HG03439 (cell line): ENCODE results near the gene XBP1.
"Not testable (repeated sequence)": the region's sequence is repeated elsewhere in the genome, so short reads cannot be mapped to it uniquely, and the experiment has no call there.

Source experiments
- ATAC-seq: cut with Tn5 transposase; IDR thresholded peaks from one replicate; pipeline ENCODE4 v1.9.1; 2021; ENCODE audit warnings: mild to moderate bottlenecking, moderate library complexity; ENCODE audit not compliant: unreplicated experiment

XBP1 gene

DNA sequence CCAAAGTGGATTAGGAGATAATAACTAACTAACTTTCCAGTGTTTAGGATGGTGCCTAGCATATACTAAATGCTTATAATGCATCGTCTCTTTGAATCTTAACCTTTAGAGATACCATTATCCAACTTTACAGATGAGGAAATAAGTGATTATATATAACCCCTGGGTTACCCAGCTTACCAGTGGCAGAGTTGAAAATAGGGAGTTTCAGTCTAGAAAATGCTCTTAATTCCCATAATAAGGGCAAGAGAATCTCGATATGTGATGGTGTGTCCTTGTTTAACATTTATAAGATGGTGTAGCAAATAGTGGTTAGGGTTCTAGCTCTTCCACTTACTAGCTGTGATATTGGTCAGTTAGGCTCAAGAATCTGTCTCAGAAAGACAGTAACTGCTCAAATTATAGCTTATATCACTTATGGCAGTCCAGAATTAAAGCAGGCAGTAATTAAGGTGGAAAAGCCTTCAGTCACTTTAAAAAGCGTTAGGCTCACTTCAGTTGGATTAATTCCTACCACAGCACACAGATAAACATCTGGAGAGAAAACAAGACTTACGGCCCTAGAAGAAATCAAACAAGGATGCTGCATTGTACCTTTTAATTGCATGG is 6.3 kb downstream of the XBP1 start:
- ATAC-seq: no peak

GRCh38 chr22:28792491-28793383 is 7.6 kb downstream of the XBP1 start:
- peak; percentile 26 for ATAC-seq

DNA sequence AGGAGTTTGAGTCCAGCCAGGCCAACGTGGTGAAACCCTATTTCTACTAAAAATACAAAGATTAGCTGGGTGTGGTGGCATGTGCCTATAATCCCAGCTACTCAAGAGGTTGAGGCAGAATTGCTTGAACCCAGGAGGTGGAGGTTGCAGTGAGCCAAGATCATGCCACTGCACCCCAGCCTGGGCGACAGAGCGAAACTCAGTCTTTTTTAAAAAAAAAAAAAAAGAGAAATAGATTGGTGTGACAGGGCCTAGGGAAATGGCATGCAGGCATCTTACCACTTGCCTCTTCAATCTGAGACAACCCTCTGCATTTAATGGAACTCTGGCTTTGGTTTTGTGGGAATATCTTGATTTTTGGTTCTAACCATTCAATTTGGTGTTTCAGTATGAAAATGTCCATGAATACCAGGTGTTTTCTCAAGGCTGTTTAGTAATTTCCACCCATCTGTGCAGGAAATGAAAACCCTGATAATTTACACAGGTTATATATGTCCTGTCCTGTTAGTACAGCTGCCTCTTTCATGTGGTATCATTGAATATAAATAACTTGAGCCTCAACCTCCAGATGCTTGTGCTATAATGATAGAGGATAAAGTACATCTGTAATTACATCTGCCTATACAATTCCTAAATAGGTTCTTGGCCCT is 8.4 kb downstream of the XBP1 start:
- ATAC-seq: peak; percentile 52

DNA sequence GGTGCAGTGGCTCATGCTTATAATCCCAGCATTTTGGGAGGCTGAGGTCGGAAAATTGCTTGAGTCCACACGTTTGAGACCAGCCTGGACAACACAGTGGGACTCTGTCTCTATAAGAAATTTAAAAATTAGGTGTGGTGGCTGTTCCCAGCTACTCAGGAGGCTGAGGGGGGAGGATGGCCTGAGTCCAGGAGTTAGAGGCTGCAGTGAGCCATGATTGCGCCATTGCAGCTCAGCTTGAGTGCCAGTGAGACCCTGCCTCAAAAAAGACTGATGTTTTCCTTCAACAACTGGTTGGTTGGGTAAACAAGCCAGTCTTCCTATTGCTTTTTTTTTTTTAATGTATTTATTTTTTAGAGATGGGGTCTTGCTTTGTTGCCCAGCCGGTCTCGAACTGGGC is 9.2 kb downstream of the XBP1 start:
- ATAC-seq: no peak

DNA sequence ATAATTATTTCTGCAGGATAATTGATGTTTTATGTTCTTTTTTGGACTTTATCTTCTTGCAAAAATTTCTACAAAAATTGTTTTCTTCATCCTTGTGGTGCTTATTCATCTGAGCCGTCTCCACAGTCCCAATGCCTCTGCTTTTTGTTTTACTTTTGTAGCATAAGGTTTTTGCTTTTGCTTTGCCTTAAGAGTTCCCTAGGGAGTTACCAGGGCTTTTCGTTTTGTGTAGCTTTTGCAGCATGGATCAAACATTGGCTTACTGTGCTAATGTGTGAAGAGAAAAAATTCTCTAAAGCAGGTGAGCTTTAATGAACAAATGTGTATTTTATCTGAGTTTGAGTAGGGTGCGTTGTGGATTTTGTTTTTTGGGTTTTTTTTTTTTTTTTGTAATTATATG is 11.8 kb downstream of the XBP1 start:
- ATAC-seq: no peak

DNA sequence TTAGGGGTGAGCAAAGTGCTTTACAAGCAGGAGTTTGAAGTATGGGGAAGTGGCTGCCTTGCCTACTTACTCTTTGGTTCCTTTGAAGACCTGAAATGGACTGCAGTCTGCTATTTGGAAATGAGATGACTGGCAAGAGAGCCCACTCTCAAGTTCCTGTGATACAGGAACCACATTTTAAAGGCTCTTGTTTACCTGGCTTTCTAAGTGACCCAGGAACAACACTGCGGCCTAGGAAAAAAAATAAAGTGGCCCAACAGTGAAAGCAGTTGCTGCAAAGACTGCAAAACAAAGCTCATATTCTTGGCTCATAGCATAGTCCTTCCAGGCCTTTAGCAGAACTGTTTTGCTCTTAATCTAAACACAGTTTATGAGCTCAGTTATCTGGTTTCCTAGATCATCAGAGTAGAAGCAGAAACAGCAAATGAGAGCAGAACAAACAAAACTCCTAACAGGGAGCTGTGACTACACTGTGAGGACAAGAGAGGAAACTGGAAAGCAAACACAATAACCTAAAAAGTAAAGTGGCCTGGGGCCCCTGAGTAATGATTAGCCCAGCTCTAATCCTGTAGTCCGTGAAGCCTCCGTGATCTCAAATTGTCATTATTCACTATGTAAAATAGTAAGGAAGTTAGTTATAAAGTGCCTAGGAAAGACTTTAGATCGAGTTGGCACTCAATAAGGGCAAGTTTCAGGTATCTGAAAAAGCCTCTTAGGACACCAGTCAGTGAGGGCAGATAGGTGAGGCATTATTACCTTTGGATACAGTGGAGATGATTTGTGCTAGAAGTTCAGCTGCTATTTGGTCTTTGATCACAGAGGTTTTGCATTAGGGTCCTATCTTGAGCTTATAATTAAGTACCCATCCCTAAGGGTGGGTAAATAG is 16.3 kb downstream of the XBP1 start:
- no peak for ATAC-seq

DNA sequence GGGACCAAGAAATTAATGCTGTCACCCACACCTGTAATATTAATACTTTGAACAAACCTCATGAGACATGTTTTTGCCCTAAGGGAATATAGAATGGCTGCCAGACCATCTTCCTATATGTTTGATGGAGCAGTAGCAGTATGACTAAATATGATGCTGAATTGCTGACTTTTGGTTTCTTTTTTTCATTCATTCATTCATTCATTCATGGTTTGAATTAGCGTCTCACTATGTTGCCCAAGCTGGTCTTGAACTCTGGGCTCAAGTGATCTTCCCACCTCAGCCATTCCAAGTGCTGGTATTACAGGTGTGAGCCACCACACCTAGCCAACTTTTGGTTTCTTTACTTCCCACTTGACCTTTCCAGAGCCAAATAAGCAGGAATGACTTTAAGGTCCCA is 20.1 kb downstream of the XBP1 start:
- no peak for ATAC-seq

DNA sequence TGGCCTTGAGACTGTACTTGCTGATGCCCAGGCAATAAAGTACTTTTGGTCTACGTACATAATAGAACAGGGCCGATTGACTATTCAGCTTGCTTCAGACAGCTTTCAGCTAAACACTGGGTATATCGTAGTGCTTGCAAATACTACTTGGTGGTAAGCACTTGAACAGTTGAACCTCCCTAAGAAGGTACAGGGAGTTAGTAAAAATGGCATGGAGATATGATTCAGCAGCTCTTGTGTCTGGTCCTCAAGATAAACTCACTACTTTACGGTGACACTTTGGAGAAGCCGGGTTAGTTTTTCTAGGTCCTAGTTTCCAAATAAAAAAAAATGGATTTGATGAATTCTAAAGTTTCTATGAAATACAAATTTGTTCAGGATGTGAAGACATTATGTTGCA is 20.5 kb downstream of the XBP1 start:
- ATAC-seq: no peak

- ATAC-seq: no peak
These were observed 26.0 kb downstream of the XBP1 start for GRCh38 chr22:28774378-28774777.

DNA sequence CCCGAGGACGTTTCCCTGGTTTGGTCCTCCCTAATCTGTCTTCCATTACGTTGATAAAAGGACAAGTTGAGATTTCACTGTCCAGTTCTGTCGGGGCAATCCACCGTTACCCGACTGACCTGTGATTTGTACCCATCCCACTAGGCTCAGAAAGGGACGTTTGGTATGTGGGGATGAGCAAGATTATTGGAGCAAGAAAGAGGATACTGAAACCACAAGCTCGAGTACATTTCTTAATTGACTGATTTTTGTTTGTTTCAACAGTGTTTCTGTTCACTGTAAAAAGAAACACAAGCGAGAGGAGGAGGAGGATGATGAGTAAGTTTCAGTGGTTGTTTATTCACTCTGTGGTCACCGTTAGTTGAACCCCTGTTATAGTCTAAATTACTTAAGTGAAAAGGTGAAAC is 26.9 kb downstream of the XBP1 start:
- ATAC-seq: peak; percentile 5

DNA sequence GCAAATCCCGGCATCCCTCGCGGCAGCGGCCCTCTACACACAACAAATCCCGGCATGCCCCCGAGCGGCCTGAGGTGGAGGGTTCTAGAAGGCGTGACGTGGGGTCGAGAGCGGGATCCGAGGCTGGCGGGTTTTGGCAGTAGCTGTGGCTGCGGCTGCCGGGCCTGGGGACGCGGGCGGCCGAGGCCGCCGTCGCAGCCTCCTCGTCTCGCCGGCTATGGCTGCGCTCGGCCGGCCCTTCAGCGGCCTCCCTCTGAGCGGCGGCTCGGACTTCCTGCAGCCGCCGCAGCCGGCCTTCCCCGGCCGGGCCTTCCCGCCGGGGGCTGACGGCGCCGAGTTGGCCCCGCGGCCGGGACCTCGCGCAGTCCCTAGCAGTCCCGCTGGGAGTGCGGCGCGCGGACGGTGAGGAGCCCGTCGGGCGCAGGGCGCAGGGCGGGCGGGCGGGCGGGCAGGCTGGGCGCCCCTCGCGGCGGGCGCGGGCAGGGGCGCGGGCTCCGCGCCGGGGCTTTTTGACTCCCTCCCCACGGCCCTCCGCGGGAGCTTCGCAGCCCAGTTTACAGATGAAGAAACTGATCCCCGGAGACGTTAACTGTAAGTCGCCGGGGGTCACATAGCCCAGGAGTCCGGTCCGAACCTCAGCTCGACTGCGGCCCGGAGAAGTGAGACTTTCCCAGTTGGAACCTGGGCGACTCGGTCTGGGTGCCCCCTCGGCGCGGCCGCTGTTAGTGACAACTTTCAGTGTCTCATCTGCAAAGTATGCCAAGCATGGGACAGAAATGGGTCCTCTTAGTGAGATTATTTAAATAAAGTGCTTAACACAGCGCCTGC is 27.5 kb downstream of the XBP1 start, which contains the start of gene CCDC117:
Gene CCDC117 (plus strand): TSS at position 63 of the 828 bp plus-strand sequence. CDS start 155 bp downstream, at position 218.
- ATAC-seq: peak; percentile 91

- ATAC-seq: no peak
These were observed 29.1 kb downstream of the XBP1 start for GRCh38 chr22:28771195-28771791.

DNA sequence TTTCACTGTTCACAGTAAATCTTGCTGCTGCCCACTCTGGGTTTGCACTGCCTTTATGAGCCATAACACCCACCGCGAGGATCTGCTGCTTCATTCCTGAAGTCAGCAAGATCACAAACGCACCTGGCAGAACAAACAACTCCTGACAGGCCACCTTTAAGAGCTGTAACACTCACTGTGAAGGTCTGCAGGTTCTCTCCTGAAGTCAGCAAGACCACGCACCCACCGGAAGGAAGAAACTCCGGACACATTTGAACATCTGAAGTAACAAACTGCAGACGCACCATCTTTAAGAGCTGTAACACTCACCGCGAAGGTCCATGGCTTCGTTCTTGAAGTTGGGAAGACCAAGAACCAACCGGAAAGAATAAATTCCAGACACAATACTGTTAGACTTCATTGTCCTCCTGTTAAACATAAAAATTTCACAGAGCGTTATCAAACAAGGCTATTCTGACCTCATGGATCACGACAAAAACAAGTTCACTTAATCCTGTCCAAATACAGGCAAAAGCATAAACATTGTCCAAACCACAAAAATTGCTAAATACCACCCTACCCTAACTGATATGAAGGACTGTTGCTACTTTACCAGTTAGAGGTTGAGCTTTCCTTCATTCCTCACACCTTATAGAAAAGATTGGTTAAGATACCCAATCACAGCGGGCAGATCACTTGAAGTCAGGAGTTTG is 30.8 kb downstream of the XBP1 start:
- no peak for ATAC-seq

DNA sequence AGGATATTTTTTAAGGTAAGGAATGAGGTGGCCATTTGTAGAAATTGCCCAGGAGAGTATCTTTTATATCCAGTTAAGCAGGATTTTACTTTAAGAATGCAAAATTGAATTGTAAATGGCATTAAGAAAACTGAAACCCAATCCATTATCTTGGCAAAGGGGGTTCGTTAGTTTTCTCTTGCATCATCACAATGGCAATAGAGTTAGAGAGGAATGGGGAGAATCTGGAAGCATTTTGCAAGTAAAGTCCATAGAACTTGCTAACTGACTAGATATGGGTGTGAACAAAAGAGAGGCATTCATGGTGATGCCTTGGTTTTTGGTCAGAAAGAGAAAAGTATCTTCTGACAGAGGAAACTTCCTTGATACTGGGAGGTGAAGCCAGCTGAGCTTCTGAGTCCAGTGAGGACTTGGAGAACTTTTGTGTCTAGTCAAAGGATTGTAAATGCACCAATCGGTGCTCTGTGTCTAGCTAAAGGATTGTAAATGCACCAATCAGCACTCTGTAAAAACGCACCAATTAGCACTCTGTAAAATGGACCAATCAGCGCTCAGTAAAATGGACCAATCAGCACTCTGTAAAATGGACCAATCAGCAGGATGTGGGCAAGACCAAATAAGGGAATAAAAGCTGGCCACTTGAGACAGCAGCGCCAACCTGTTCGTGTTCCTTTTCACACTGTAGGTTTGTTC is 31.5 kb downstream of the XBP1 start:
- ATAC-seq: no peak

DNA sequence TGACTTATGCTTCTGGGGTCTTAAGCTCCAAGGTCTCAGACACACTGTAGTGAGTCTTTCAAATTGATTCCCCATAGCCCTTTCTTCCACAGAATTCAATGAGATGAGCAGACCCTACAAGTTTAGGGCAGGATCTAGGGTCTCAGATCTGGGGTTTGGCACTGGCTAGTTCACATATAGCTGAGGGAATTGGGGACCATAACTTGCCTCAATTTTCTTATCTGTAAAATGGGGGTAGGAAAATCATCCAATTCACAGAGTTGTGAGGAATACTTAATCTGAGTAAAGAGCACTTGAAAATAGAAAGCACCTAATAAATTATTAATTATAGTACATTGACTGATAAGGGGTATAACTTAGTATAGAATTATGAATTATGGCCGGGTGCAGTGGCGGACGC is 33.7 kb downstream of the XBP1 start:
- ATAC-seq: no peak

DNA sequence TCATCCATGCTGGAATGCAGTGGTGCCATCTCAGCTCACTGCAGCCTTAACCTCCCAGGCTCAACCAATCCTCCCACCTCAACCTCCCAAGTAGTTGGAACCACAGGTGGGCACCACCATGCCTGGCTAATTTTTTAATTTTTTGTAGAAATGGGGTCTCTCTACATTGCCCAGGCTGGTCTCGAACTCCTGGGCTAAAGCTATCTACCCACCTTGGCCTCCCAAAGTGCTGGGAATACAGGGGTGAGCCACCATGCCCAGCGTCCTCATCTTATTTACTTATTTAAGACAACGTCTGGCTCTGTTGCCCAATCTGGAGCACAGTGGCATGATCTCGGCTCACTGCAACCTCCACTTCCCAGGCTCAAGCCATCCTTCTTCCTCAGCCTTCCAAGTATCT is 38.4 kb downstream of the XBP1 start:
- not testable (repeated sequence) for ATAC-seq

- ATAC-seq: no peak
These were observed 39.0 kb downstream of the XBP1 start for GRCh38 chr22:28761449-28761755.

DNA sequence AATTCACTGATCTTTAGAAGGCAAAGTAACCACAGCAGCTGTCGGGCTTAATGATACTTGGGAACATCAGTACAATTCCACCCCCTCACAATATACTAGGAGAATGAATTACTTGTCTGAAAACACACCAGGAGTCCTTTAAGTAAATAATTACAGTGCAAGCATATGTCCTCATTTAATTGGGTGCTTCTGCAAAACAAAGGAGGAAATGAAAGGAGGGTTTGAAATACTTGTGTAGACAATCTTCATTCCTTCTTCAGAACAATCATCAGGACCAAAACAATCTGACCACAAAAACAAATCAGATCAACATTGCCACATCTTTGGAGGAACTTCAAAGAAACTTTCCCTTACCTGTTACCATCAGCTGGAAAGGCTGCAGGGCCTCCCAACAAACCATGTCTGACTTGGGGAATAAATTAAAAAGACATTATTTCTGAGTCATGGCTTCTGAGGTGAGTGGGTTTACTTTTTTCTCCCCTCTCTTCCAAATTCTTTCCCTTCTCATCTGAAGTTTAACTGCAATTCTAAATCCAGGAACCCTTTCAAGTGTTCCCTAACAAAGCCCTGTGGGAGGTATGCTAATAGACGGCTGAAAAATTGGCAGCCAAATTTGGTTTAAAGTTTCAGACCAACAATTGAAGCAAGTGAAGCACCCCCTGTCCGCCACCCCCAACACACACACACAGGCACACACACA is 40.4 kb downstream of the XBP1 start:
- no peak for ATAC-seq
